Esophagus muscularis mucosa (tissue), 3 donors: Measurements from ENCODE around the gene GADL1.

Experiments
- CTCF ChIP-seq, 3 experiments: fragments of 200-600 bp in 2 of 3; fragments of 450-650 bp in 1 of 3; sonication (generic) in 2 of 3; IDR thresholded peaks; one replicate each; pipeline ENCODE4 v1.5.1; 2017 to 2019; ENCODE audit warnings: antibody characterized with exemption in 3 of 3, mild to moderate bottlenecking in 2 of 3, moderate library complexity in 1 of 3
- POLR2AphosphoS5 ChIP-seq, 2 donors: sonication (generic); formaldehyde crosslinking; IDR thresholded peaks; one replicate each; pipeline ENCODE4 v1.6.1; 2017; ENCODE audit warnings: antibody characterized with exemption in 2 of 2

GRCh38 chr3:30684356-30684755, 210.1 kb downstream of the GADL1 start:
- TF ChIP-seq CTCF (IDR thresholded peaks at IDR 0.05) (no peak), POLR2AphosphoS5 (IDR thresholded peaks at IDR 0.05) (peak in 1 of 2 donors; percentile 10)
